Measurements from ENCODE around the gene DOP1B.

The DOP1B gene

DNA sequence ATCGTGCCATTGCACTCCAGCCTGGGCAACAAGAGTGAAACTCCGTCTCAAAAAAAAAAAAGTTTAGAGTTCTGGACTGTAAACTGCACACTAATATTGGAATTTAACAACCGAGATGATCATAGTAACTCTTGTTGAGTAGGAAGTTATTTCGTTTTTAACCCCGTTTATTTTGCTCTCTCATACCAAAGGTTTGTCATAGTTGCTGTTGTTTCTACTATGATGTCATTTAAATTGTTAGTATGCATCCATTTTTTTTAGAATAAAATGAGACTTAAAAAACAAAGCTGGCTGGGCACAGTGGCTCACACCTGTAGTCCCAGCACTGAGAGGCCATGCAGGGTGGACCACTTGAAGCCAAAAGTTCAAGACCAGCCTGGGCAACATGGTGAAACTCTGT lies 49.3 kb downstream of the DOP1B start:
- no peak for DNase-seq
